ENCODE data around the gene PCSK7.

DNA sequence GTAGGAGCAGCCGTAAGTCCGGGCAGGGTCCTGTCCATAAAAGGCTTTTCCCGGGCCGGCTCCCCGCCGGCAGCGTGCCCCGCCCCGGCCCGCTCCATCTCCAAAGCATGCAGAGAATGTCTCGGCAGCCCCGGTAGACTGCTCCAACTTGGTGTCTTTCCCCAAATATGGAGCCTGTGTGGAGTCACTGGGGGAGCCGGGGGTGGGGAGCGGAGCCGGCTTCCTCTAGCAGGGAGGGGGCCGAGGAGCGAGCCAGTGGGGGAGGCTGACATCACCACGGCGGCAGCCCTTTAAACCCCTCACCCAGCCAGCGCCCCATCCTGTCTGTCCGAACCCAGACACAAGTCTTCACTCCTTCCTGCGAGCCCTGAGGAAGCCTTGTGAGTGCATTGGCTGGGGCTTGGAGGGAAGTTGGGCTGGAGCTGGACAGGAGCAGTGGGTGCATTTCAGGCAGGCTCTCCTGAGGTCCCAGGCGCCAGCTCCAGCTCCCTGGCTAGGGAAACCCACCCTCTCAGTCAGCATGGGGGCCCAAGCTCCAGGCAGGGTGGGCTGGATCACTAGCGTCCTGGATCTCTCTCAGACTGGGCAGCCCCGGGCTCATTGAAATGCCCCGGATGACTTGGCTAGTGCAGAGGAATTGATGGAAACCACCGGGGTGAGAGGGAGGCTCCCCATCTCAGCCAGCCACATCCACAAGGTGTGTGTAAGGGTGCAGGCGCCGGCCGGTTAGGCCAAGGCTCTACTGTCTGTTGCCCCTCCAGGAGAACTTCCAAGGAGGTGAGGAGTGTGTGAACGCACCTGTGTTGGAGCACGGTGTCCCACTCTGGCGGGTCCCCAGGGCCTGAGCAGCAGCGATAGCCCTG, 32.6 kb downstream of the PCSK7 start, which contains the start of gene TAGLN:
- no peak for TF ChIP-seq EZH2 (IDR thresholded peaks at IDR 0.05; ENCODE audit: low read length)
- TF ChIP-seq, protein P1, sequence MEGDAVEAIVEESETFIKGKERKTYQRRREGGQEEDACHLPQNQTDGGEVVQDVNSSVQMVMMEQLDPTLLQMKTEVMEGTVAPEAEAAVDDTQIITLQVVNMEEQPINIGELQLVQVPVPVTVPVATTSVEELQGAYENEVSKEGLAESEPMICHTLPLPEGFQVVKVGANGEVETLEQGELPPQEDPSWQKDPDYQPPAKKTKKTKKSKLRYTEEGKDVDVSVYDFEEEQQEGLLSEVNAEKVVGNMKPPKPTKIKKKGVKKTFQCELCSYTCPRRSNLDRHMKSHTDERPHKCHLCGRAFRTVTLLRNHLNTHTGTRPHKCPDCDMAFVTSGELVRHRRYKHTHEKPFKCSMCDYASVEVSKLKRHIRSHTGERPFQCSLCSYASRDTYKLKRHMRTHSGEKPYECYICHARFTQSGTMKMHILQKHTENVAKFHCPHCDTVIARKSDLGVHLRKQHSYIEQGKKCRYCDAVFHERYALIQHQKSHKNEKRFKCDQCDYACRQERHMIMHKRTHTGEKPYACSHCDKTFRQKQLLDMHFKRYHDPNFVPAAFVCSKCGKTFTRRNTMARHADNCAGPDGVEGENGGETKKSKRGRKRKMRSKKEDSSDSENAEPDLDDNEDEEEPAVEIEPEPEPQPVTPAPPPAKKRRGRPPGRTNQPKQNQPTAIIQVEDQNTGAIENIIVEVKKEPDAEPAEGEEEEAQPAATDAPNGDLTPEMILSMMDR (optimal IDR thresholded peaks at IDR 0.05 in 1 of 3, IDR thresholded peaks at IDR 0.05 in 1 of 3, conservative IDR thresholded peaks at IDR 0.05 in 1 of 3; ENCODE audit: extremely low read depth in 1 of 3, insufficient read depth in 2 of 3, low read length in 3 of 3): no peak

Data from keratinocyte (primary cell).